Right ventricle myocardium superior (tissue), 1 donor: Measurements from ENCODE around the gene ZNF385B. TPM values are rescaled to one million over a fixed set of nuclear protein-coding genes. Genes with fewer than 3 reads are reported as not detected.

Experiments used
- ATAC-seq: fragments of 200-7000 bp; cut with Tn5 transposase; one replicate; pipeline ENCODE4 v1.9.1; 2020; ENCODE audit warnings: mild to moderate bottlenecking; ENCODE audit not compliant: poor library complexity
- DNase-seq: peaks from one replicate; pipeline ENCODE4 v3.0.0-alpha.2; 2020
- intact Hi-C: fragments of 100-400 bp; cut with DNase I; formaldehyde crosslinking; loops from one replicate; pipeline ENCODE4 v1.11.2; 2022
- total RNA-seq: library from RNA; stranded (reverse); fragmentation: NEBNext Ultra II Directional; extraction: Animal tissue kit (Norgen Biotek cat#: 25700); gene quantifications from one replicate; pipeline ENCODE4 v1.2.1, GENCODE V29; 2021
- donor health status: DM: no; HTN: yes; CAD: no; lungs with severe emphysema.

The ZNF385B gene
- total RNA-seq, 1 donor from 2014 or later: 0.46 TPM

- intact Hi-C loops: no loop called here
- ATAC-seq: peak; percentile 41
Measured at GRCh38 chr2:179622112-179622511, 239.3 kb downstream of the ZNF385B start.

GRCh38 chr2:179619947-179620467 lies 241.4 kb downstream of the ZNF385B start:
- ATAC-seq (no peak), DNase-seq (no peak)
- intact Hi-C loops: no loop called here

More at GRCh38 chr2:179622112-179622511, 239.3 kb downstream of the ZNF385B start:
- DNase-seq: no peak

DNA sequence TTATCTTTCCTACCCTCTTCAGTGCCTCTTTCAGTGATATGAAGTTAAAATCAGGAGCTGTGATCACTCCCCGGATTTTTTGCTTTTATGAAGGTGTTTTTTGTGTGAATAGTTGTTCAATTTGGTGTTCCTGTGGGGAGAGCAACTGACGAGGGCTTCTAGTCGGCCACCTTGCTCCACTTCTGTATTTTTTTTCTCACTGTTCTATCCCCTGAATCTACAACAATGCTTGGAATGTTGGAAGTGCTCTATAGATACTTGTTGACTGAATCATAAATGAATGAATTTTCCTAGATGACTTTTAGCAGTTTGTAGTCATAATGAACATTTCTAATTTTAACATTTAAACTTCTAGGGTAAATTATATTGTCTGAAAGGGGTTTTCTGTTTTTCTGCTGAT lies 247.3 kb downstream of the ZNF385B start:
- ATAC-seq (no peak), DNase-seq (no peak)
- intact Hi-C loops: no loop called here

DNA sequence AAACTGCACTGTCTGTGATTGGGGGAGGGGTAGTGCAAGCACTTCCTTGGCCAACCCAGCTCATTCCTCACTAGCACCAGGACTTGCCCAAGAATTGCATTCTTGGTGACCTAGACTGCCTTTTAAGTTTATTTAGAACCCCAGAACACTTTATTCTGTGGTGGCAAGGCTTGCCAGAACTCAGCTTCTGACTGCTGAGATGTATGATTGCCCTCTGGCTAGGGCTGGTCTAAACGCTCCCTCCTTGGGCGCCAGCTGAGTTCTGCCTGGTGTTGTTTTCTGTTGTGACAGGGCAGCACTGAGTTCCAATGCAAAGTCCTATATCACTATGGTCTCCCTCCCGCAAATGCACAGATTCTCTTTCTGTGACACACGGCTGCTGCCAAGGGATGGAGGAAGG lies 247.7 kb downstream of the ZNF385B start:
- intact Hi-C loops: no loop called here

GRCh38 chr2:179613299-179613651 lies 248.1 kb downstream of the ZNF385B start:
- ATAC-seq (no peak), DNase-seq (no peak)
- intact Hi-C loops: no loop called here

More for the DNA sequence above, 247.7 kb downstream of the ZNF385B start:
- ATAC-seq (no peak), DNase-seq (no peak)

- intact Hi-C loops: no loop called here
- ATAC-seq: no peak
- DNase-seq: no peak
Measured at GRCh38 chr2:179612591-179613298, 248.7 kb downstream of the ZNF385B start.

DNA sequence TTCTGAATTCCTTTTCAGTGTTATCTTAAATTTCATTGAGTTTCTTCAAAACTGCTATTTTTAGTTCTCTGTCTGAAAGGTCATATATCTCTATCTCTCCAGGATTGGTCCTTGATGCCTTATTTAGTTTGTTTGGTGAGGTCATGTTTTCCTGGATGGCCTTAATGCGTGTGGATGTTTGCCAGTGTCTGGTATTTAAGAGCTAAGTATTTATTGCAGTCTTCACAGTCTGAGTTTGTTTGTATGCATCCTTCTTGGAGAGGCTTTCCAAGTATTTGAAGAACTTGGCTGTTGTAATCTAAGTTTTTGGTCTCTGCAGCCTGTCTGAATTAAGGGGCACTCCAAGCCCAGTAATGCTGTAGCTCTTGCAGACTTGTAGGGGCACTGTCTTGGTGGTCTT lies 249.3 kb downstream of the ZNF385B start:
- DNase-seq (no peak), ATAC-seq (no peak)
- intact Hi-C loops: no loop called here

- no peak for DNase-seq
- no peak for ATAC-seq
Measured at GRCh38 chr2:179606141-179606540, 255.3 kb downstream of the ZNF385B start.

GRCh38 chr2:179605341-179605740 lies 256.1 kb downstream of the ZNF385B start:
- intact Hi-C loops: no loop called here
- DNase-seq (no peak), ATAC-seq (no peak)

More at GRCh38 chr2:179606141-179606540, 255.3 kb downstream of the ZNF385B start:
- intact Hi-C loops: no loop called here

DNA sequence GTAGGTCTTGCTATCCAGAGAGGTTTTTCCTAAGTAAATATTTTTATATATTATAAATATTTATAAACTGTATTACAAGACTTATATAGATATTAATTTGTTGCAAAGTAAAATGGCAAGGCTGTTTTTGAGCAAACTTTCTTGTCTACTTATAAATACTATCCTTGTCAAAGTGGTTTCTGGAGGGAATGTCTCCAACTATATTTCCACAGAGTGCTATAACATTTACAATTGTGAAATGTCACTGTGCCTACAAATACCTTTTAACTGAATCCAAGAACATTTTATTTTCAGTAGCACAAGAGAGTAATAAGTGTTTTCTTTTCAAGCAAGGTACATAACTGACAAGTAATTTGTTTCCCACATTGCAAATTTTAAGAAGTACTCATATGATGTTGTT lies 256.8 kb downstream of the ZNF385B start:
- no peak for DNase-seq
- intact Hi-C loops: no loop called here
- ATAC-seq: peak; percentile 51

DNA sequence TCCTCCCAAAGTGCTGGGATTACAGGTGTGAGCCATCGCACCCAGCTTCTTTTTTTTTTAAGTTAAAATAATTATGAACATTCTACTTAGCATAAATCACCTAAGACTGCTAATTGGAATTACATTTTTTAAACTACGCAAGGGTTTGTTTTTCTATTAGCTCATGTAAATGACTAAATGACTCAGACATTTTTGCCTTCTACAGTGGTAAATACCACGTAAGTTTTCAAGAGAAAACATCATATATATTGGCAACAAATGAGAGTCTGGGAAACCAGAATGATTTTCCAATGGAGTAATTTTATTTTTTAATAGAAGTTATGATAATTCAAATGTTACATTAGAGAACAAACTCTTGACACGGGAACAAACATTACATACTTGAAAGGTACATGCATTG lies 259.0 kb downstream of the ZNF385B start:
- DNase-seq: no peak
- intact Hi-C loops: no loop called here
- no peak for ATAC-seq

- intact Hi-C loops: no loop called here
- no peak for ATAC-seq
- no peak for DNase-seq
Measured at GRCh38 chr2:179596018-179596417, 265.4 kb downstream of the ZNF385B start.

DNA sequence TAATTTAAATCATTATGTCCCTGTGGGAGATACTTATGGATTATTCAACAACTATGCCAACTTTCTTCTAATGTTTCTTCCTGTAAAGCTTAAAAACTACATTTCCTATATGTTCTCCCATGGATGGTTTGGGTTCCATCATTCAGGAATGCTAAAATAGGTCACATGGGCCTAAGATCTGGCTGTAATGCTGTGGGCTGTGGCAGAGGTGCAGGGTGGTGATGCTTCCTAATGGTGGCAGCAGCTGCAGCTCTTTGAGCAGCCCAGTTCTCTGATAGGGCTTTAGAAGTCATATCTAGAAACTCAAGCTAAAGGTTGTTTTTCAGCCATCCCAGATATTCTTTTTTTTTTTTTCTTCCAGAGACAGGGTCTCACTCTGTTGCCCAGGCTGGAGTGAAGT lies 266.1 kb downstream of the ZNF385B start:
- ATAC-seq (peak; percentile 51), DNase-seq (no peak)
- intact Hi-C loops: no loop called here

GRCh38 chr2:179594268-179595112 lies 266.9 kb downstream of the ZNF385B start:
- intact Hi-C loops: no loop called here
- ATAC-seq: peak; percentile 93
- DNase-seq: no peak

DNA sequence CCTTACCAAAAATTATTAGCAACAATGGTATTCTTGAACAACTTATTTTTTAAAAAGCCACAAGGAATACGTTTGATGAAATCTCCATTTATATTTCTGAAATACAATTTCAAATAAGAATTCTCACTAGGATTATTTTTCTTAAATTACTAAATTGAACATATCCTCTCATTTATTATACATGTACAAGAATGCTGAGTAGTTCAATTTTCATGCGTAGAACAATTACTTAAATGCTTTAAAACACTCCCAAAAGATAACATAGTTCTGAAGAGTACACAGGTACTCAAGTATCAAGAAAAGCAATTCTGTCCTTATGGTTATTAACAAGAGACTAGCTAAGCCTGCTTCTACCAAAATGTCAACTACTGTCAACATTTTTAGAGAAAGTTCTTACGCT lies 268.1 kb downstream of the ZNF385B start:
- DNase-seq: no peak
- ATAC-seq: no peak
- intact Hi-C loops: no loop called here

GRCh38 chr2:179592167-179592936 lies 269.1 kb downstream of the ZNF385B start:
- DNase-seq: no peak
- ATAC-seq: no peak
- intact Hi-C loops: no loop called here

GRCh38 chr2:179591690-179592089 lies 269.7 kb downstream of the ZNF385B start:
- DNase-seq (no peak), ATAC-seq (no peak)
- intact Hi-C loops: no loop called here

DNA sequence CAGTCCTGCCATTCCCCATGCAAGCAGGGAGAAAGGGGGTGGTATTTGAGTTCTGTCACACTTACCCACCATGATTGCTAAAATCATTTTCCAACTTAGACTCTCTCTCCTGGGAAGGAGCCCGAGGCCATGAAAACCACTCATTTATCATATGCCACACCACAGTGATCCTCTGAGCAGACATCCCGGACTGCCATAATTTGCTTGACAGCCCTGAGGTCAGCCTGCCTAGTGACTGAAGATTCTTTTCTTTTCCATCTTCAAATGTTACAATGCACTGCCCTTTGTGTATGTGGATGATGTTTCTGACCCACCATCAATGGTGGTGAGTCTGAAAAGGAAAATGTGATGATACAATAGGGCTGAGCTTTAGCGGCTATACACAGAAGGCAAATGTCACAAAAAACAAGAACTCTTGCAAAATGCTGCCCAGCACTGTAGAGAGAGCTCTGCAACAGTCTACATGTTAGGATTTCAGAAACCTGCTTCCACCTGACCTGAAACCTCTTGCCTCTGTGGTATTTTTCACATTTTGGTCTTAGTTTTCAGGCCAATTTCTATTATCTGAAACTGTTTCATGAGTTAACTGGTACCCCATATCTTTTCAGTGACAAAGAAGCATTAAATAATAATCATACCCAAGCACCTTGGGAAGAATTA lies 272.8 kb downstream of the ZNF385B start:
- DNase-seq (no peak), ATAC-seq (no peak)
- intact Hi-C loops: no loop called here

- DNase-seq (no peak), ATAC-seq (no peak)
- intact Hi-C loops: no loop called here
Measured at GRCh38 chr2:179584760-179585159, 276.7 kb downstream of the ZNF385B start.
